HCT116 (cell line): ENCODE measurements around the gene STIL. TPM values are rescaled to one million over a fixed set of nuclear protein-coding genes. Genes with fewer than 3 reads are reported as not detected.

Experiments
- ATAC-seq: fragments of 200-7000 bp; cut with Tn5 transposase; 2 replicates; pipeline ENCODE4 v1.9.1; 2020; ENCODE audit warnings: mild to moderate bottlenecking, moderate library complexity
- BruUV-seq: library from RNA; stranded (reverse); fragments of 400-500 nt; replicated peaks from 2 replicates; lab custom pipeline; 2021; lab: Mats Ljungman, UMichigan
- CTCF ChIA-PET: fragments of 300-600 bp; sonication (Branson Sonifier 250); formaldehyde crosslinking; loops from one replicate; lab custom pipeline; 2021; ENCODE audit warnings: antibody characterized with exemption; lab: Charles Lee
- POLR2A ChIA-PET: fragments of 300-600, 350-600 bp; sonication (Branson Sonifier 250); formaldehyde crosslinking; loops from one replicate; lab custom pipeline; 2021; ENCODE audit warnings: antibody characterized with exemption; lab: Charles Lee
- RAD21 ChIA-PET, 2 experiments: fragments of 300-600 bp; sonication (Branson Sonifier 250); formaldehyde crosslinking; loops; one replicate each; lab custom pipeline; 2023; ENCODE audit warnings: low total read pairs in 2 of 2; ENCODE audit not compliant: uncharacterized antibody in 2 of 2, unreplicated experiment in 2 of 2, low non-redundant PET in 1 of 2; lab: Charles Lee
- DNase-seq: peaks from one replicate; pipeline ENCODE4 v3.0.0-alpha.2; 2010; ENCODE audit warnings: low read depth, low spot score
- H2AFZ ChIP-seq: fragments of 200-600 bp; shearing (Covaris generic), sonication (generic); 2 replicates; pipeline ENCODE4 v1.6.1; 2017; ENCODE audit warnings: low read depth, mixed run types, mixed read lengths, antibody characterized with exemption, low read length; ENCODE audit not compliant: poor library complexity, severe bottlenecking
- H3K27ac ChIP-seq: 2 replicates; pipeline ENCODE4 v1.5.1; 2012; ENCODE audit warnings: low read depth, low read length
- H3K27me3 ChIP-seq: fragments of 200-600 bp; sonication (generic); 2 replicates; pipeline ENCODE4 v1.6.1; 2016; ENCODE audit warnings: mixed run types, low read length, mixed read lengths; ENCODE audit not compliant: insufficient read depth
- H3K36me3 ChIP-seq, 2 experiments: fragments of 200-500 bp in 1 of 2; fragments of 200-600 bp in 1 of 2; sonication (Bioruptor generic) in 1 of 2; sonication (generic) in 1 of 2; 2 replicates each; pipeline versions ENCODE4 v1.5.1 to v1.6.1; 2014 to 2016; ENCODE audit warnings: low read length in 2 of 2, inconsistent platforms in 1 of 2, mixed read lengths in 1 of 2, mixed run types in 1 of 2; ENCODE audit not compliant: insufficient read depth in 2 of 2, control insufficient read depth in 1 of 2
- H3K4me1 ChIP-seq, 2 experiments: fragments of 200-600 bp in 1 of 2; sonication (generic) in 1 of 2; 2 replicates each; pipeline versions ENCODE4 v1.5.1 to v1.6.1; 2012 to 2017; ENCODE audit warnings: low read length in 2 of 2, inconsistent platforms in 1 of 2, mild to moderate bottlenecking in 1 of 2, mixed read lengths in 1 of 2, mixed run types in 1 of 2, moderate library complexity in 1 of 2; ENCODE audit not compliant: insufficient read depth in 2 of 2, control insufficient read depth in 1 of 2
- H3K4me2 ChIP-seq: fragments of 200-600 bp; sonication (generic); 2 replicates; pipeline ENCODE4 v1.6.1; 2017; ENCODE audit warnings: mixed run types, low read length, mixed read lengths
- H3K4me3 ChIP-seq, 2 experiments: fragments of 200-600 bp in 1 of 2; sonication (generic) in 1 of 2; replicated peaks in 1 of 2; 2 replicates each; pipeline ENCODE4 v1.5.1; 2011 to 2016; ENCODE audit warnings: low read length in 2 of 2, control low read depth in 1 of 2, low read depth in 1 of 2, mild to moderate bottlenecking in 1 of 2, mixed read lengths in 1 of 2, mixed run types in 1 of 2
- H3K79me2 ChIP-seq: fragments of 200-600 bp; sonication (generic); 2 replicates; pipeline ENCODE4 v1.6.1; 2017; ENCODE audit warnings: mild to moderate bottlenecking, mixed run types, low read length, moderate library complexity, mixed read lengths; ENCODE audit not compliant: insufficient read depth
- H3K9ac ChIP-seq: fragments of 200-600 bp; sonication (generic); 2 replicates; pipeline ENCODE4 v1.6.1; 2016; ENCODE audit warnings: low read length, mixed read lengths
- H3K9me2 ChIP-seq: fragments of 200-600 bp; sonication (generic), shearing (Covaris generic); 2 replicates; pipeline ENCODE4 v1.6.1; 2017; ENCODE audit warnings: mixed run types, mild to moderate bottlenecking, moderate library complexity; ENCODE audit not compliant: insufficient read depth
- H3K9me3 ChIP-seq, 2 experiments: fragments of 200-500 bp in 1 of 2; fragments of 200-600 bp in 1 of 2; sonication (Bioruptor generic) in 1 of 2; sonication (generic) in 1 of 2; 2 replicates each; pipeline ENCODE4 v1.6.1; 2014 to 2017; ENCODE audit warnings: low read length in 2 of 2, mixed read lengths in 2 of 2, inconsistent platforms in 1 of 2, low read depth in 1 of 2, mild to moderate bottlenecking in 1 of 2, mixed run types in 1 of 2, moderate library complexity in 1 of 2; ENCODE audit not compliant: control insufficient read depth in 1 of 2, insufficient read depth in 1 of 2
- H4K20me1 ChIP-seq: fragments of 200-600 bp; sonication (generic), shearing (Covaris generic); 2 replicates; pipeline ENCODE4 v1.6.1; 2017; ENCODE audit warnings: mixed run types, mild to moderate bottlenecking, moderate library complexity; ENCODE audit not compliant: insufficient read depth
- CEBPB ChIP-seq: IDR thresholded peaks from 2 replicates; pipeline ENCODE4 v1.6.1; 2012; ENCODE audit warnings: low read depth
- ELF1 ChIP-seq: IDR thresholded peaks from 2 replicates; pipeline ENCODE4 v1.6.1; 2012; ENCODE audit warnings: low read depth, borderline replicate concordance
- EZH2 ChIP-seq: fragments of 200-600 bp; sonication (generic); IDR thresholded peaks from 2 replicates; pipeline ENCODE4 v1.6.1; 2017; ENCODE audit warnings: antibody characterized with exemption, mixed run types
- FOSL1 ChIP-seq: IDR thresholded peaks from 2 replicates; pipeline ENCODE4 v1.6.1; 2012; ENCODE audit warnings: low read depth
- POLR2A ChIP-seq: IDR thresholded peaks from 2 replicates; pipeline ENCODE4 v1.7.0; 2011; ENCODE audit warnings: borderline replicate concordance; ENCODE audit not compliant: insufficient read depth, insufficient read length; ENCODE audit errors: extremely low read depth
- RAD21 ChIP-seq: IDR thresholded peaks from 2 replicates; pipeline ENCODE4 v1.6.1; 2012; ENCODE audit warnings: low read depth, mild to moderate bottlenecking
- SIN3A ChIP-seq: IDR thresholded peaks from 2 replicates; pipeline ENCODE4 v1.6.1; 2012; ENCODE audit warnings: low read depth
- SP1 ChIP-seq: IDR thresholded peaks from 2 replicates; pipeline ENCODE4 v1.6.1; 2012; ENCODE audit warnings: low read depth
- SRF ChIP-seq: IDR thresholded peaks from 2 replicates; pipeline ENCODE4 v1.6.1; 2012; ENCODE audit warnings: low read depth
- TCF7L2 ChIP-seq: IDR thresholded peaks from 2 replicates; pipeline ENCODE4 v1.7.0; 2011; ENCODE audit warnings: borderline replicate concordance, inconsistent platforms; ENCODE audit not compliant: insufficient read depth, insufficient read length; ENCODE audit errors: extremely low read depth
- ZNF274 ChIP-seq: fragments of 200-500 bp; sonication (Bioruptor generic); IDR thresholded peaks from 2 replicates; pipeline ENCODE4 v1.6.1; 2014; ENCODE audit warnings: mild to moderate bottlenecking, low read depth, low read length, inconsistent platforms
- intact Hi-C: fragments of 100-400 bp; cut with micrococcal nuclease; formaldehyde crosslinking; loops from 2 replicates; pipeline ENCODE4 v1.10.0; 2022
- total RNA-seq: library from RNA; stranded (reverse); gene quantifications from one replicate; pipeline ENCODE4 v1.2.1, GENCODE V29; 2021; ENCODE audit not compliant: unreplicated experiment
- TF ChIP-seq, protein P1 (sequence below): IDR thresholded peaks from 2 replicates; pipeline ENCODE4 v1.6.1; 2011; ENCODE audit warnings: mild to moderate bottlenecking, low read length, moderate library complexity; ENCODE audit not compliant: insufficient replicate concordance; ENCODE audit errors: extremely low read depth
- TF ChIP-seq, protein P2 (sequence below): IDR thresholded peaks from 2 replicates; pipeline ENCODE4 v1.6.1; 2012; ENCODE audit warnings: low read depth

The STIL gene
- total RNA-seq, 1 experiment from 2014 or later: 34.4 TPM

DNA sequence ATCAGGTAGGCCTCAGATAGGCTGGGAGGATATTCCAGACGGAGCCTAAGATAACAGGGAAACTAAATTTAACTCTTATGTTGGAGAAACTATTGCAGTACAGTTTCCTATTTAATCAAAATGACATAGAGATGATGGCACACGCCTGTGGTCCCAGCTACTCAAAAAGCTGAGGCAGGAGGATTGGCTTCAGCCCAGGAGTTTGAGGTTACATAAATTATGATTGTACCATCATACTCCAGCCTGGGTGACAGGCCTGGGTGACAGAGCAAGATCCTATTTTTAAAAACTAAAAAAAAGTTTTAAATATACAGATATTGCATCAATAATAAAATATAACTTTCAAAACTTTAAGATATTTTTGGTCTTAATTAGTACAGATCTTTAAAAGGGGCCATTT is 56.7 kb downstream of the STIL start:
- Histone ChIP-seq H3K27ac (no peak overlapping the region), H3K27me3 (no peaks in the 10 kb centered on the region), H3K36me3 (peaks cover 11 to 41% of the 10 kb centered on the region in 2 experiments; a peak in 3 of 4 replicates), H3K4me2 (no peak overlapping the region), H4K20me1 (no peaks in the 10 kb centered on the region; the same call in none of the 2 replicates), H3K9me3 (no peaks in the 10 kb centered on the region), H3K9me2 (no peaks in the 10 kb centered on the region), H3K9ac (no peak overlapping the region), H3K79me2 (peaks cover 7% of the 10 kb centered on the region), H3K4me1 (no peaks in the 10 kb centered on the region), H2AFZ (no peak overlapping the region), H3K4me3 (no peak overlapping the region)
- TF ChIP-seq SP1 (no peak), RAD21 (no peak), ZNF274 (no peak), POLR2A (no peak), CEBPB (no peak)
- ChIA-PET CTCF (no interaction called here), POLR2A (no interaction called here), RAD21 (no interaction called here)
- intact Hi-C loops: no loop called here
- no TSS peak for BruUV-seq
- ATAC-seq (no peak), DNase-seq (no peak)

DNA sequence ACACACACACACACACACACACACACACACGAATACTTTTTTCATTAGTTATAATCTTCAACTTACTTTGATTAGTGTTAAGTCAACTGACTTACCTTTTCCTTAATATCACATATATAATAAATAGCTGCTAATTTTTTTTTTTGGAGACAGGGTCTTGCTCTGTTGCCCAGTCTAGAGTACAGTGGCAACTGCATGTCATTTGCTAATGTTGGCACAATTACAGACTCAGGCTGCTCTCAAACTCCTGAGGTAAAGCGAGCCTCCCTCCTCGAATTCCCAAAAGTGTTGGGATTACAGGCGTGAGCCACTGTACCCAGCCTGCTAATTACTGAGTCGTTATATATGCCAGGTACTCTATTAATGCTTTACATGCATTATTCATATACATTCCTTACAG is 61.2 kb downstream of the STIL start:
- ChIA-PET POLR2A (interaction anchor here (0.6 kb wide), 1 partner anchor 574 kb away, joined by 3 read pairs; no protein-coding TSS in a partner anchor), RAD21 (no interaction called here), CTCF (no interaction called here)
- no peak overlapping the region for H3K9ac ChIP-seq
- peaks cover 7 to 16% of the 10 kb centered on the region in 2 experiments; a peak in 3 of 4 replicates for H3K36me3 ChIP-seq
- H3K27ac ChIP-seq: no peak overlapping the region
- H3K79me2 ChIP-seq: no peaks in the 10 kb centered on the region; the same call in 1 of the 2 replicates
- H2AFZ ChIP-seq: no peak overlapping the region
- H3K4me2 ChIP-seq: no peak overlapping the region
- no peak overlapping the region for H3K4me3 ChIP-seq
- H3K4me1 ChIP-seq: no peaks in the 10 kb centered on the region
- H3K27me3 ChIP-seq: no peaks in the 10 kb centered on the region
- no peaks in the 10 kb centered on the region; the same call in 1 of the 2 replicates for H4K20me1 ChIP-seq
- no peaks in the 10 kb centered on the region for H3K9me2 ChIP-seq
- BruUV-seq: no TSS peak
- no peaks in the 10 kb centered on the region for H3K9me3 ChIP-seq
- ATAC-seq: no peak
- intact Hi-C loops: no loop called here
- DNase-seq: no peak
- TF ChIP-seq, protein P1, sequence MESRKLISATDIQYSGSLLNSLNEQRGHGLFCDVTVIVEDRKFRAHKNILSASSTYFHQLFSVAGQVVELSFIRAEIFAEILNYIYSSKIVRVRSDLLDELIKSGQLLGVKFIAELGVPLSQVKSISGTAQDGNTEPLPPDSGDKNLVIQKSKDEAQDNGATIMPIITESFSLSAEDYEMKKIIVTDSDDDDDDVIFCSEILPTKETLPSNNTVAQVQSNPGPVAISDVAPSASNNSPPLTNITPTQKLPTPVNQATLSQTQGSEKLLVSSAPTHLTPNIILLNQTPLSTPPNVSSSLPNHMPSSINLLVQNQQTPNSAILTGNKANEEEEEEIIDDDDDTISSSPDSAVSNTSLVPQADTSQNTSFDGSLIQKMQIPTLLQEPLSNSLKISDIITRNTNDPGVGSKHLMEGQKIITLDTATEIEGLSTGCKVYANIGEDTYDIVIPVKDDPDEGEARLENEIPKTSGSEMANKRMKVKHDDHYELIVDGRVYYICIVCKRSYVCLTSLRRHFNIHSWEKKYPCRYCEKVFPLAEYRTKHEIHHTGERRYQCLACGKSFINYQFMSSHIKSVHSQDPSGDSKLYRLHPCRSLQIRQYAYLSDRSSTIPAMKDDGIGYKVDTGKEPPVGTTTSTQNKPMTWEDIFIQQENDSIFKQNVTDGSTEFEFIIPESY: no peak
- TF ChIP-seq, protein P2, sequence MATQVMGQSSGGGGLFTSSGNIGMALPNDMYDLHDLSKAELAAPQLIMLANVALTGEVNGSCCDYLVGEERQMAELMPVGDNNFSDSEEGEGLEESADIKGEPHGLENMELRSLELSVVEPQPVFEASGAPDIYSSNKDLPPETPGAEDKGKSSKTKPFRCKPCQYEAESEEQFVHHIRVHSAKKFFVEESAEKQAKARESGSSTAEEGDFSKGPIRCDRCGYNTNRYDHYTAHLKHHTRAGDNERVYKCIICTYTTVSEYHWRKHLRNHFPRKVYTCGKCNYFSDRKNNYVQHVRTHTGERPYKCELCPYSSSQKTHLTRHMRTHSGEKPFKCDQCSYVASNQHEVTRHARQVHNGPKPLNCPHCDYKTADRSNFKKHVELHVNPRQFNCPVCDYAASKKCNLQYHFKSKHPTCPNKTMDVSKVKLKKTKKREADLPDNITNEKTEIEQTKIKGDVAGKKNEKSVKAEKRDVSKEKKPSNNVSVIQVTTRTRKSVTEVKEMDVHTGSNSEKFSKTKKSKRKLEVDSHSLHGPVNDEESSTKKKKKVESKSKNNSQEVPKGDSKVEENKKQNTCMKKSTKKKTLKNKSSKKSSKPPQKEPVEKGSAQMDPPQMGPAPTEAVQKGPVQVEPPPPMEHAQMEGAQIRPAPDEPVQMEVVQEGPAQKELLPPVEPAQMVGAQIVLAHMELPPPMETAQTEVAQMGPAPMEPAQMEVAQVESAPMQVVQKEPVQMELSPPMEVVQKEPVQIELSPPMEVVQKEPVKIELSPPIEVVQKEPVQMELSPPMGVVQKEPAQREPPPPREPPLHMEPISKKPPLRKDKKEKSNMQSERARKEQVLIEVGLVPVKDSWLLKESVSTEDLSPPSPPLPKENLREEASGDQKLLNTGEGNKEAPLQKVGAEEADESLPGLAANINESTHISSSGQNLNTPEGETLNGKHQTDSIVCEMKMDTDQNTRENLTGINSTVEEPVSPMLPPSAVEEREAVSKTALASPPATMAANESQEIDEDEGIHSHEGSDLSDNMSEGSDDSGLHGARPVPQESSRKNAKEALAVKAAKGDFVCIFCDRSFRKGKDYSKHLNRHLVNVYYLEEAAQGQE: no peak
- no peak for TF ChIP-seq CEBPB
- no peak for TF ChIP-seq ELF1
- no peak for TF ChIP-seq FOSL1
- no peak for TF ChIP-seq EZH2
- no peak for TF ChIP-seq SIN3A
- no peak for TF ChIP-seq RAD21
- no peak for TF ChIP-seq ZNF274
- no peak for TF ChIP-seq POLR2A
- TF ChIP-seq SRF: no peak
- no peak for TF ChIP-seq SP1
- TF ChIP-seq TCF7L2: no peak
